ENCODE results near the gene HK1.

Gene HK1

GRCh38 chr10:69377191-69377590, 98.9 kb downstream of the HK1 start:
- peaks cover 63% of the 10 kb centered on the region for H3K36me3 ChIP-seq (ENCODE audit: insufficient read depth, low read length)
- no peaks in the 10 kb centered on the region for H3K79me2 ChIP-seq (ENCODE audit: insufficient read depth, low read length)
- H2AFZ ChIP-seq (ENCODE audit: low read length) = no peak overlapping the region
- no peak overlapping the region for H3K4me3 ChIP-seq (ENCODE audit: low read depth, low read length, poor library complexity, severe bottlenecking)
- H3K9ac ChIP-seq (ENCODE audit: low read length) = no peak overlapping the region
- no peaks in the 10 kb centered on the region for H3K9me3 ChIP-seq (ENCODE audit: low read length)
- H3K27ac ChIP-seq (ENCODE audit: low read depth, low read length, poor library complexity, severe bottlenecking) = no peak overlapping the region
- H3K4me1 ChIP-seq (ENCODE audit: insufficient read depth, low read length, severe bottlenecking) = peaks cover 7% of the 10 kb centered on the region
- TF ChIP-seq CTCF (IDR thresholded peaks at IDR 0.05; ENCODE audit: low read length) (no peak), EZH2 (IDR thresholded peaks at IDR 0.05; ENCODE audit: borderline replicate concordance, low read length) (no peak)
- H3K4me2 ChIP-seq (ENCODE audit: low read length) = no peak overlapping the region
- H3K9me2 ChIP-seq (ENCODE audit: low read depth, low read length) = no peaks in the 10 kb centered on the region
- no peaks in the 10 kb centered on the region for H3F3A ChIP-seq (ENCODE audit: insufficient read depth, low read length)
- no peaks in the 10 kb centered on the region for H3K27me3 ChIP-seq (ENCODE audit: insufficient read depth, low read length)
- no peaks in the 10 kb centered on the region for H4K20me1 ChIP-seq (ENCODE audit: insufficient read depth, low read length)

GRCh38 chr10:69377933-69378332, 99.6 kb downstream of the HK1 start:
- H3K36me3 ChIP-seq (ENCODE audit: insufficient read depth, low read length) = peaks cover 66% of the 10 kb centered on the region
- no peaks in the 10 kb centered on the region for H3K9me3 ChIP-seq (ENCODE audit: low read length)
- H3K27ac ChIP-seq (ENCODE audit: low read depth, low read length, poor library complexity, severe bottlenecking) = no peak overlapping the region
- no peak for TF ChIP-seq EZH2 (IDR thresholded peaks at IDR 0.05; ENCODE audit: borderline replicate concordance, low read length)
- no peak for TF ChIP-seq CTCF (IDR thresholded peaks at IDR 0.05; ENCODE audit: low read length)
- no peak overlapping the region for H3K9ac ChIP-seq (ENCODE audit: low read length)
- H3K4me2 ChIP-seq (ENCODE audit: low read length) = no peak overlapping the region
- no peaks in the 10 kb centered on the region for H3K9me2 ChIP-seq (ENCODE audit: low read depth, low read length)
- no peaks in the 10 kb centered on the region for H4K20me1 ChIP-seq (ENCODE audit: insufficient read depth, low read length)
- no peak overlapping the region for H3K4me3 ChIP-seq (ENCODE audit: low read depth, low read length, poor library complexity, severe bottlenecking)
- no peak overlapping the region for H2AFZ ChIP-seq (ENCODE audit: low read length)
- peaks cover 7% of the 10 kb centered on the region for H3K4me1 ChIP-seq (ENCODE audit: insufficient read depth, low read length, severe bottlenecking)
- H3K27me3 ChIP-seq (ENCODE audit: insufficient read depth, low read length) = no peaks in the 10 kb centered on the region
- H3K79me2 ChIP-seq (ENCODE audit: insufficient read depth, low read length) = no peaks in the 10 kb centered on the region
- H3F3A ChIP-seq (ENCODE audit: insufficient read depth, low read length) = no peaks in the 10 kb centered on the region

GRCh38 chr10:69379800-69380199, 101.5 kb downstream of the HK1 start:
- Histone ChIP-seq H3K27ac (ENCODE audit: low read depth, low read length, poor library complexity, severe bottlenecking) (no peak overlapping the region), H4K20me1 (ENCODE audit: insufficient read depth, low read length) (no peaks in the 10 kb centered on the region), H3K9me2 (ENCODE audit: low read depth, low read length) (no peaks in the 10 kb centered on the region), H3K79me2 (ENCODE audit: insufficient read depth, low read length) (no peaks in the 10 kb centered on the region), H3K4me3 (ENCODE audit: low read depth, low read length, poor library complexity, severe bottlenecking) (no peak overlapping the region), H3K36me3 (ENCODE audit: insufficient read depth, low read length) (peaks cover 65% of the 10 kb centered on the region), H3K9ac (ENCODE audit: low read length) (no peak overlapping the region), H3K4me2 (ENCODE audit: low read length) (no peak overlapping the region), H3K9me3 (ENCODE audit: low read length) (no peaks in the 10 kb centered on the region), H2AFZ (ENCODE audit: low read length) (no peak overlapping the region), H3F3A (ENCODE audit: insufficient read depth, low read length) (no peaks in the 10 kb centered on the region), H3K27me3 (ENCODE audit: insufficient read depth, low read length) (no peaks in the 10 kb centered on the region), H3K4me1 (ENCODE audit: insufficient read depth, low read length, severe bottlenecking) (peaks cover 7% of the 10 kb centered on the region)
- no peak for TF ChIP-seq CTCF (IDR thresholded peaks at IDR 0.05; ENCODE audit: low read length)
- no peak for TF ChIP-seq EZH2 (IDR thresholded peaks at IDR 0.05; ENCODE audit: borderline replicate concordance, low read length)
